ENCODE data around the gene ALB.

ALB gene

GRCh38 chr4:73429826-73430587 lies 25.9 kb downstream of the ALB start:
- Mint-ChIP-seq H3K4me3 (no peak overlapping the region), H3K9me3 (no peaks in the 10 kb centered on the region), H3K36me3 (ENCODE audit: low read depth) (no peaks in the 10 kb centered on the region), H3K27me3 (no peaks in the 10 kb centered on the region), H3K27ac (no peak overlapping the region), H3K4me1 (ENCODE audit: low read depth) (no peaks in the 10 kb centered on the region)
- intact Hi-C loops (cut with micrococcal nuclease), result no loop called here

GRCh38 chr4:73431813-73432168 lies 27.7 kb downstream of the ALB start:
- no peak overlapping the region for H3K27ac Mint-ChIP-seq
- H3K36me3 Mint-ChIP-seq (ENCODE audit: low read depth), result no peaks in the 10 kb centered on the region
- H3K27me3 Mint-ChIP-seq, result no peaks in the 10 kb centered on the region
- intact Hi-C loops (cut with micrococcal nuclease), result no loop called here
- no peak overlapping the region for H3K4me3 Mint-ChIP-seq
- no peaks in the 10 kb centered on the region for H3K9me3 Mint-ChIP-seq
- no peaks in the 10 kb centered on the region for H3K4me1 Mint-ChIP-seq (ENCODE audit: low read depth)

- intact Hi-C loops (cut with micrococcal nuclease), result no loop called here
- Mint-ChIP-seq H3K27ac (no peak overlapping the region), H3K36me3 (ENCODE audit: low read depth) (no peaks in the 10 kb centered on the region), H3K4me3 (no peak overlapping the region), H3K27me3 (no peaks in the 10 kb centered on the region), H3K9me3 (no peaks in the 10 kb centered on the region), H3K4me1 (ENCODE audit: low read depth) (no peaks in the 10 kb centered on the region)
Measured at GRCh38 chr4:73432169-73433000, 28.3 kb downstream of the ALB start.

GRCh38 chr4:73433140-73433539 lies 29.1 kb downstream of the ALB start:
- no peaks in the 10 kb centered on the region for H3K27me3 Mint-ChIP-seq
- no peak overlapping the region for H3K4me3 Mint-ChIP-seq
- intact Hi-C loops (cut with micrococcal nuclease), result no loop called here

GRCh38 chr4:73434311-73434710 lies 30.2 kb downstream of the ALB start:
- H3K9me3 Mint-ChIP-seq, result no peaks in the 10 kb centered on the region
- intact Hi-C loops (cut with micrococcal nuclease), result no loop called here
- no peak overlapping the region for H3K27ac Mint-ChIP-seq
- no peaks in the 10 kb centered on the region for H3K27me3 Mint-ChIP-seq
- no peak overlapping the region for H3K4me3 Mint-ChIP-seq
- no peaks in the 10 kb centered on the region for H3K4me1 Mint-ChIP-seq (ENCODE audit: low read depth)
- no peaks in the 10 kb centered on the region for H3K36me3 Mint-ChIP-seq (ENCODE audit: low read depth)

More at GRCh38 chr4:73433140-73433539, 29.1 kb downstream of the ALB start:
- no peaks in the 10 kb centered on the region for H3K36me3 Mint-ChIP-seq (ENCODE audit: low read depth)
- no peaks in the 10 kb centered on the region for H3K9me3 Mint-ChIP-seq
- no peak overlapping the region for H3K27ac Mint-ChIP-seq
- H3K4me1 Mint-ChIP-seq (ENCODE audit: low read depth), result no peaks in the 10 kb centered on the region

- Mint-ChIP-seq H3K9me3 (no peaks in the 10 kb centered on the region), H3K36me3 (ENCODE audit: low read depth) (no peaks in the 10 kb centered on the region), H3K4me3 (no peak within 1 kb of the TSS), H3K4me1 (ENCODE audit: low read depth) (no peaks in the 10 kb centered on the region), H3K27ac (no peak within 1 kb of the TSS), H3K27me3 (no peaks in the 10 kb centered on the region)
- intact Hi-C loops (cut with micrococcal nuclease), result no loop called here
Measured at GRCh38 chr4:73435984-73436383, 31.9 kb downstream of the ALB start, which contains the start of gene AFP. AFP (plus strand) TSS chr4:73436221; CDS start chr4:73436263, 42 bp downstream.

GRCh38 chr4:73436674-73437557 lies 32.8 kb downstream of the ALB start:
- no peaks in the 10 kb centered on the region for H3K27me3 Mint-ChIP-seq
- no peak overlapping the region for H3K4me3 Mint-ChIP-seq
- no peaks in the 10 kb centered on the region for H3K36me3 Mint-ChIP-seq (ENCODE audit: low read depth)
- H3K27ac Mint-ChIP-seq, result no peak overlapping the region
- no peaks in the 10 kb centered on the region for H3K4me1 Mint-ChIP-seq (ENCODE audit: low read depth)
- no peaks in the 10 kb centered on the region for H3K9me3 Mint-ChIP-seq
- intact Hi-C loops (cut with micrococcal nuclease), result no loop called here

- Mint-ChIP-seq H3K27ac (no peak overlapping the region), H3K4me3 (no peak overlapping the region), H3K4me1 (ENCODE audit: low read depth) (no peaks in the 10 kb centered on the region), H3K9me3 (no peaks in the 10 kb centered on the region), H3K27me3 (no peaks in the 10 kb centered on the region), H3K36me3 (ENCODE audit: low read depth) (no peaks in the 10 kb centered on the region)
- intact Hi-C loops (cut with micrococcal nuclease), result no loop called here
Measured at GRCh38 chr4:73437558-73437956, 33.5 kb downstream of the ALB start.

- intact Hi-C loops (cut with micrococcal nuclease), result no loop called here
Measured at GRCh38 chr4:73438048-73438447, 34.0 kb downstream of the ALB start.

GRCh38 chr4:73438582-73439215 lies 34.6 kb downstream of the ALB start:
- no peaks in the 10 kb centered on the region for H3K9me3 Mint-ChIP-seq
- no peaks in the 10 kb centered on the region for H3K36me3 Mint-ChIP-seq (ENCODE audit: low read depth)
- intact Hi-C loops (cut with micrococcal nuclease), result no loop called here
- no peaks in the 10 kb centered on the region for H3K4me1 Mint-ChIP-seq (ENCODE audit: low read depth)
- H3K27ac Mint-ChIP-seq, result no peak overlapping the region
- no peak overlapping the region for H3K4me3 Mint-ChIP-seq
- no peaks in the 10 kb centered on the region for H3K27me3 Mint-ChIP-seq

More at GRCh38 chr4:73438048-73438447, 34.0 kb downstream of the ALB start:
- Mint-ChIP-seq H3K4me3 (no peak overlapping the region), H3K27ac (no peak overlapping the region), H3K4me1 (ENCODE audit: low read depth) (no peaks in the 10 kb centered on the region), H3K27me3 (no peaks in the 10 kb centered on the region), H3K9me3 (no peaks in the 10 kb centered on the region), H3K36me3 (ENCODE audit: low read depth) (no peaks in the 10 kb centered on the region)

GRCh38 chr4:73439445-73439844 lies 35.4 kb downstream of the ALB start:
- no peak overlapping the region for H3K4me3 Mint-ChIP-seq
- no peaks in the 10 kb centered on the region for H3K4me1 Mint-ChIP-seq (ENCODE audit: low read depth)
- no peak overlapping the region for H3K27ac Mint-ChIP-seq
- no peaks in the 10 kb centered on the region for H3K36me3 Mint-ChIP-seq (ENCODE audit: low read depth)
- H3K27me3 Mint-ChIP-seq, result no peaks in the 10 kb centered on the region
- intact Hi-C loops (cut with micrococcal nuclease), result no loop called here
- no peaks in the 10 kb centered on the region for H3K9me3 Mint-ChIP-seq

- no peaks in the 10 kb centered on the region for H3K36me3 Mint-ChIP-seq (ENCODE audit: low read depth)
- intact Hi-C loops (cut with micrococcal nuclease), result no loop called here
- no peak overlapping the region for H3K27ac Mint-ChIP-seq
- no peaks in the 10 kb centered on the region for H3K9me3 Mint-ChIP-seq
- no peak overlapping the region for H3K4me3 Mint-ChIP-seq
- no peaks in the 10 kb centered on the region for H3K27me3 Mint-ChIP-seq
- H3K4me1 Mint-ChIP-seq (ENCODE audit: low read depth), result no peaks in the 10 kb centered on the region
Measured at GRCh38 chr4:73439991-73440390, 35.9 kb downstream of the ALB start.

GRCh38 chr4:73440653-73441052 lies 36.6 kb downstream of the ALB start:
- Mint-ChIP-seq H3K9me3 (no peaks in the 10 kb centered on the region), H3K27ac (no peak overlapping the region), H3K27me3 (no peaks in the 10 kb centered on the region), H3K36me3 (ENCODE audit: low read depth) (no peaks in the 10 kb centered on the region), H3K4me3 (no peak overlapping the region), H3K4me1 (ENCODE audit: low read depth) (no peaks in the 10 kb centered on the region)
- intact Hi-C loops (cut with micrococcal nuclease), result no loop called here

Measured in dendritic cell treated with granulocyte-macrophage colony-stimulating factor and Interleukin-4, amounts not matched to agents 40 ng/mL and 50 ng/mL, for 4 days (primary cell).